HG02642 (cell line): ENCODE results near the gene CUEDC1.
"Not testable (repeated sequence)": the region's sequence is repeated elsewhere in the genome, so short reads cannot be mapped to it uniquely, and the experiment has no call there.

Experiments used
- ATAC-seq: cut with Tn5 transposase; IDR thresholded peaks from one replicate; pipeline ENCODE4 v1.9.1; 2021; ENCODE audit warnings: mild to moderate bottlenecking; ENCODE audit not compliant: unreplicated experiment, poor library complexity

CUEDC1 gene

GRCh38 chr17:57962279-57963148, 7.3 kb upstream of the CUEDC1 start:
- ATAC-seq, result no peak

- no peak for ATAC-seq
Observed at GRCh38 chr17:57959929-57960328, 4.7 kb upstream of the CUEDC1 start.

- not testable (repeated sequence) for ATAC-seq
Observed at GRCh38 chr17:57958391-57958790, 3.2 kb upstream of the CUEDC1 start.

DNA sequence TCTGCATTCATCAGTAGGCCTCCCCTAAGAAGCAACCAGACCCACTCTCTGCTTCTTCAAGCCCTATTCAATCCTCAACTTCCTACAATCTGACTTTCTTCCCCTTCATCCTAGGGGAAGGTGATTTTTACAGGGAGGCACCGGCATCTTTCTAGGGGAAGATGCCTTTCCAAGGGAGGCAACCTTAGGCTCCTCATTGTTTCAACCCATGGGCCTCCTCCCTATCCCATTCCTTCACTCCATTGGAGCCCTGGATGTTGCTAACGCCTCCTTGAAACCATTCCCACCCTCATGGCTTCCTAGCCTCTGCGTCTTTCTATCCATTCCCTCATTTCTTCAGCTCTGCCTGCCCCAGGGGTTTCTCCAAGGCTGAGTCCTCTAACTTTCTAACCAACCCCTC, 2.7 kb upstream of the CUEDC1 start:
- no peak for ATAC-seq

DNA sequence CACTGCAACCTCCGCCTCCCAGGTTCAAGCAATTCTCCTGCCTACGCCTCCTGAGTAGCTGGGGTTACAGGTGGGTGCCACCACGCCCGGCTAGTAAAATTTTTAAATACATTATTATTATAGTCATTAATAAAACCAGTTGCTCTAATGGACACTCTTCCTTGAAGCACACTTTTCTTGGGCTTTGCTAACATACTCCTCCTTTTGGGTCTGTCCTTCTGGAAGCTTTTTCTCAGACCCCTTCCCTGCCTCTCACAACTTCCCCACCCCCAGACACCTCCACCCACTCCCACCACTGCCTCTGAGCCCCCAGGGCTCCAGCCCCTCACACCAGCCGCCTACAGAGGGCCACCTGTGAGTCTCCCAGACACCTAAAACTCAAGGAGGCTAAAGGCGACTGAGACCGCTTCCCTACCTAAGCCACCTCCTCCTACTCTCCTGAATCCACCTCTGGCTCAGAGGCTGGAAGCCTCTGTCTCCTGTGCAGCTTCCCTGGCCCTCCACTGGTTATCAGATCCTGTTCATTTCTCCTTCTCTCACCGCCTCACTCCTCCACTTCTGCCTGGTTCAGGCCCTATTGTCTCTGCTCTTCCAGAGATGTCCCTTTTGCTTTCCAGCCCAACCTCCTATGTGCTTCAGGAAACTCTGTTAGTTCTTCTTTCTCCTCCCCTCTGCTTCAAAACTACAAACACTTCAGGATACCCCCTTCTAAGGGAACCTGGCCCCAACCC, 2.1 kb upstream of the CUEDC1 start:
- ATAC-seq, result no peak

- ATAC-seq, result peak; percentile 71
Observed at GRCh38 chr17:57956291-57957119, 1.3 kb upstream of the CUEDC1 start.

DNA sequence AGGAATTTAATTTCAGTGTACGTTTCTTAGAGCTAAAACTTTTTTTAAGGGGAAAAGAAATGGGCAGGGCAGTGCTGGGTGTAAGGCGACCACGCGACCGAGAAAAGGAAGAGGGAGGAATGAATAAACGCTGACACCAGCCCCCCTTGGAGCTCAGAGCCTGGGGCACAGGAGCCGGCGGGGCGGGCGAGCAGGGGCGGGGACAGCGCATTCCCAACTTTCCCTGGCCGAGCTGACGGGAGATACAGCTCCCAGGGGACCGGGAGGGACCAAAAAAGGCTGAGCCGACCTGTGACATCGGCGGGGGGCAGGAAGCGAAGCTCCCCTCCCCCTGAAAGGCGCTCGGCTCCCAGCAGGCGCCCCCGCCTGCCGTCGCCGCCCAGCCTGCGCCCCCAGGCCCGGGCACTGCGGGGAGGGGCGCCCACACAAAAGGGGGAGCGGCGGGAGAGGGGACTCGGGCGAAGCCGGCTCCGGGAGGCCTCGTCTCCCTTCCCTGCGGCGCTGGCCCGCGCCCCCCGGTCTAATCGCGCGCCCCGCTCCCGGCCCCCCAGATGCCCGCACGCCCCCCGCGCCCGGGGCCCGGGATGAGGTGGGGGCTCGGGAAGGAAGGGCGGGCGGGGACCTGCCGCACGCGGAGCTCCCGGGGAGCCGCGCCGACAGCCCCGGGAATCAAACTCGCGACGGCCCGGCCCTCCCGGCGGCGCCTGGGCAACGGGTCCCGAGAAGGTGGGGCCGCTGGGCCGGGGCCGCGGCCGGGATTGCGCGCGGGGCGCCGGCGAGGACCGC, 622 bp downstream of the CUEDC1 start:
- peak; percentile 11 for ATAC-seq

DNA sequence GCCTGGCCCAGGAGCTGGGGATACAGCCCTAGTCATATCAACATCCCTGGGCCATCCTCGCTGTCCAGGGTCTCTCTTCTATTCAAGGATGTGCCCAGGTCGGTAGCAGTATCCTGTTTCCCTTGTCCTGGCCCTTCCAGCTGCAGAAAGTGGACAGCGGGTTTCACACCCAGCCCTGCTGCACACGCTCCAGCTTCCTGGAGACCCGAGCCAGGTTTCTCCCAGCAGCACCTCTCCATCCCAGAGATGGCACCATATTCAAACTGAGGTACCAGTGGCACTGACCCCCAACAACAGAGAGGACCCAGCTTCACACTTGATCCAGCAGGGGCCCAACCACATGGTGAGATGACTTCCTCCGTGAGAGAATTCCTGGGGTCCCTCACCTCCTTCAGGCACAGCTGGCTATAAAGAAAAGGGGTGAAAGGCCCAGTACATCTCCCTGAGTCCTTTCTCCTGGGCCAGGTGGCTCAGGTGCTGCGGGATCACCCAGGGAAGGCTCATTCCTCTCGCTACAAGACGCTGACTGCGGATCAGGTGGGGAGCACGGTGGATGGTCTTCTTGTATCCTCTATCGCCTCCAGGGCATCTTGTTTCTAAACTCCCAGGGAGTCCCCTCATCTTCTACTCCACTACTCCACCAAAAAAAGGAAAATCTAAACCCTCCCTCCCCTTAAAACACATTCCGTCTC, 1.4 kb downstream of the CUEDC1 start:
- no peak for ATAC-seq

GRCh38 chr17:57953219-57953618, 2.0 kb downstream of the CUEDC1 start:
- ATAC-seq, result no peak

DNA sequence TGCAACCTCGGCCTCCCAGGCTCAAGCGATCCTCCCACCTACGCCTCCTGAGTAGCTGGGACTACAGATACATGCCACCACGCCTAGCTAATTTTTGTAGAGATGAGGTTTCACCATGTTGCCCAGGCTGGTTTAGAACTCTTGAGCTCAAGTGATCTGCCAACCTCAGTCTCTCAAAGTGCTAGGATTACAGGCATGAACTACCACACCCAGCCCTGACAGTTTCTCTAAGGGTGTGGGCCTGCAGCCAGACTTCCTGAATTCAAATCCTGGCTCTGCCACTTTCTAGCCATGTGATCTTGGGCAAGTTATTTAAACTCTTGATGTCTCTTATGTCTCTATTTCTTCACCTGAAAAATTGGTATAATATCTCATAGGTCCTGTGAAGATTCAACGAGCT, 5.6 kb downstream of the CUEDC1 start:
- no peak for ATAC-seq

GRCh38 chr17:57948555-57949420, 6.4 kb downstream of the CUEDC1 start:
- no peak for ATAC-seq

- ATAC-seq, result no peak
Observed at GRCh38 chr17:57948169-57948554, 7.0 kb downstream of the CUEDC1 start.

DNA sequence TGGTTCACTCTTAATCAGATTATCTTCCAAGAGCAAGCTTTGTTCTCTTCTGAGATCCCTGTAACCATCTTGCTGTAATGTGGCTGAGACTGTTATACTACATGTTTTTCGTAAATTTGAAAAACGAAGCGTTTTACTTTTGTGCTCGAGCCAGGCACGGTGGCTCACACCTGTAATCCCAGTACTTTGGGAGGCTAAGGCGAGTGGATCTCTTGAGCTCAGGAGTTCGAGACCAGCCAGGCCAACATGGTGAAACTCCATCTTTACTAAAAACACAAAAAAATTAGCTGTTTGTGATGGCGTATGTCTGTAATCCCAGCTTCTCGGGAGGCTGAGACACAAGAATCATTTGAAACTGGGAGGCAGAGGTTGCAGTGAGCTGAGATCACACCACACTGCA, 7.8 kb downstream of the CUEDC1 start:
- no peak for ATAC-seq

GRCh38 chr17:57946798-57947358, 8.3 kb downstream of the CUEDC1 start:
- peak; percentile 89 for ATAC-seq

DNA sequence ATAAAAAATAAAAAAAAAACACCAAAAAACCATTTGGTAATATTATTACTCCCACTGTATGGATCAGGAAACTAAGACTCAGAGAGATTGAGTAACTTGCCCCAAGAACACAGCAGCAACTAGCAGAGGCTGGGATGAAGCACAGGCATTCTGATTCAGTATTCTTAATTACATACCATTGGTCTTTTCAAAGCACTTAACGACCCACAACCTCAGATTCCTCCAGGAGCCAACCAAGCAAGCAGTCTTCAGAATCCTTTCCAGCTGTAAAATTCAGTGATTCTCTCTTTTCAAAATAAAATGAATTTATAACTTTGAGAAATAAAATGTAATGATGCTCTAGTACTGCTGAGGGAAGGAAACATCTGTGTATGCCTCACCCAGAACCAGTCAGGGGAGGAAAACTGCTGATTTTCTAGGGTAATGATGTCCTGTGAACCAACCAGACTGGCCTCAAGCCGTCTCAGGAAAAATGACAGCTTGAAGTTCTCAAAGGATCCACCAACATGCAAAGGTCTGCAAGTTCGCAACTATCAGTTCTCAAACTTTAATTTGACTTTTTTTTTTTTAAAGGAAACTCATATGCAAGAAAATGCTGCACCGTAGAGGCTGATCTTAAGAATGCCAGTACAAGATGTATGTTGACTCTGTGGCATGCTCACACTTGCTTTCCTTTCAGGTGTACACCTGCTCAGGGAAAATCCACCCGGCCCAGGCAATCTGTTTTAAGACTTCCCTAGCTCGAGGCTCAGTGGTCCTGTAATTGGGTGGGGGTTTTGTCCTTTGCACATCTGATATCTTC, 9.0 kb downstream of the CUEDC1 start:
- ATAC-seq, result peak; percentile 25

DNA sequence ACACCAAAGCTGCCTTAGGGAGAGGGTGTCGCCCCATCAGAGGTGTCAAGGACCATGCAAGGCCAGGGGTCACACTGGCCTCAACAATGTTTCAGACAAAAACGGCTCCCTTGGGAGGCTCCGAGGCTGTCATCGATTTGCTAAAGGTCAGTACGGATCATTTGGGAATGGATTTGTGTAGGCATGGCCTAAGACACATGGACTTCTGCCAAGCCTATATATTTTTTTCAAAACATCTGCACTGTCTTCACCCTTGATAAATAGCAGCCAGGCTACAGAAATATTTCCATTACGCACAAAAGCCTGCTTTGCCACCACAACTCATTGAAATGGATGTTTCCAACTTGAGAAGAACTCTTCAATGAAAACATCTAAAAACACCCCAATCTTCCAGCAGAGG, 10.3 kb downstream of the CUEDC1 start:
- ATAC-seq, result no peak

DNA sequence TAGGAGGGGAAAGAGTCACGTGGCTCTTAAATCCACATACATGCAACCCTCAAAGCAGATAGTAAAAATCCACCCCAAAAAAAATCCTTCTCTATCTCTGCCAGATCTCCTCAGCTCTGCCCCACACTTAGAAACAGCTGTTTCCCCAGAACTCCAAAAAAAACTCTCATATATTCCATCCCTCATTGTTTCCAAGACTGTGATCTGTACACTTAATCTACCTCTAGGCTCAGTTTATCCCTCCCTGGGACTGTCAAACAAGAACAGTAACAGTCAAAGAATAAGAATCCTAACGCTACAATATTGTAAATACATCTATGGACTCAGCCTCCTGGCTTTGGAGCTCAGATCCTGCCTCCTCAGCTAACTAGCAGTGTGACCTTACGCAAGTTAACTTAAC, 11.6 kb downstream of the CUEDC1 start:
- no peak for ATAC-seq
